Esophagus squamous epithelium (tissue), 4 donors: ENCODE data around the gene SYT9.

ENCODE experiments used
- POLR2A ChIP-seq, 4 donors: fragments of 450-650 bp; IDR thresholded peaks; one replicate each; pipeline ENCODE4 v1.6.1; 2017; ENCODE audit warnings: antibody characterized with exemption in 4 of 4, mild to moderate bottlenecking in 4 of 4, moderate library complexity in 3 of 4
- TF ChIP-seq, protein P1 (sequence below), 6 experiments: fragments of 450-650 bp in 4 of 6; fragments of 200-600 bp in 2 of 6; sonication (generic) in 2 of 6; IDR thresholded peaks; one replicate each; pipeline ENCODE4 v1.5.1; 2016 to 2019; ENCODE audit warnings: antibody characterized with exemption in 6 of 6, mild to moderate bottlenecking in 4 of 6, moderate library complexity in 4 of 6

DNA sequence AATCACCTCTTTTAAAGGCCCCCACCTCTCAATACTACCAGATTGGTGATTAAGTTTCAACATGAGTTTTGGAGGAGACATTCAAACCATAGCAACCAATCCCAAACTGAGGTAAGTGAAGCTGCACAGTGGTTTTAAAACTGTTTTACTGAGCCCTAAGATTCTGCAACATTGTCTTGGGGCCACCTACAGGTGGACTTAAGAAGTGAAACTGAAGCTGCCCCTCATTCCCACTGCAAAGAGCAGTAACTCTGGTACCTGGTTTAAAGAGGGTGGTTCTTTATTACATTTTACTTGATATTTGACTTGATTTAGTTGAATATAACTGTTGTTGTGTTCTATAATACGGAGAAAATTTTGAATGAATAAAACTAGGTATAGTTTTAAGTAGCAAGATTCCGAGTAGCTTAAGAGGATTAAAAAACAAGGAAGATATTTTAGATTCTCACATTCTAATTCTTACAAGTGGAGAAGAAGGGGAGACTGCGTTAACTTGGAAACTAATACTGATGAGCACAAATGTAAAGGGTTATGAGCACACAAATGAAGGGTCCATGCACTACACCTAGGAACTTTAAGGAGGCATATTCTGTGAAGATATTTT lies 26.7 kb downstream of the SYT9 start:
- TF ChIP-seq, protein P1, sequence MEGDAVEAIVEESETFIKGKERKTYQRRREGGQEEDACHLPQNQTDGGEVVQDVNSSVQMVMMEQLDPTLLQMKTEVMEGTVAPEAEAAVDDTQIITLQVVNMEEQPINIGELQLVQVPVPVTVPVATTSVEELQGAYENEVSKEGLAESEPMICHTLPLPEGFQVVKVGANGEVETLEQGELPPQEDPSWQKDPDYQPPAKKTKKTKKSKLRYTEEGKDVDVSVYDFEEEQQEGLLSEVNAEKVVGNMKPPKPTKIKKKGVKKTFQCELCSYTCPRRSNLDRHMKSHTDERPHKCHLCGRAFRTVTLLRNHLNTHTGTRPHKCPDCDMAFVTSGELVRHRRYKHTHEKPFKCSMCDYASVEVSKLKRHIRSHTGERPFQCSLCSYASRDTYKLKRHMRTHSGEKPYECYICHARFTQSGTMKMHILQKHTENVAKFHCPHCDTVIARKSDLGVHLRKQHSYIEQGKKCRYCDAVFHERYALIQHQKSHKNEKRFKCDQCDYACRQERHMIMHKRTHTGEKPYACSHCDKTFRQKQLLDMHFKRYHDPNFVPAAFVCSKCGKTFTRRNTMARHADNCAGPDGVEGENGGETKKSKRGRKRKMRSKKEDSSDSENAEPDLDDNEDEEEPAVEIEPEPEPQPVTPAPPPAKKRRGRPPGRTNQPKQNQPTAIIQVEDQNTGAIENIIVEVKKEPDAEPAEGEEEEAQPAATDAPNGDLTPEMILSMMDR (IDR thresholded peaks at IDR 0.05), result peak in 4 of 6 experiments; percentile 26 to 48 (median 37)
- no peak for TF ChIP-seq POLR2A (IDR thresholded peaks at IDR 0.05)
